H9 (cell line): Measurements from ENCODE around the gene ZCCHC4. TPM values are rescaled to one million over a fixed set of nuclear protein-coding genes. Genes with fewer than 3 reads are reported as not detected.
A peak's percentile ranks its signal among the peaks of the same experiment; 100 is the strongest.

Experiments used
- DNase-seq: peaks from one replicate; pipeline ENCODE4 v3.0.0-alpha.2; 2017
- H2AFZ ChIP-seq: one replicate; pipeline ENCODE4 v1.6.1; 2013; ENCODE audit warnings: mild to moderate bottlenecking, low read length, control low read depth, moderate library complexity
- H2AK5ac ChIP-seq: 2 replicates; pipeline ENCODE4 v1.6.1; 2013; ENCODE audit warnings: low read length, control low read depth, mixed read lengths; ENCODE audit not compliant: insufficient read length
- H2BK120ac ChIP-seq: one replicate; pipeline ENCODE4 v1.6.1; 2013; ENCODE audit warnings: low read depth, mild to moderate bottlenecking, low read length, control low read depth, inconsistent platforms; ENCODE audit not compliant: poor library complexity, severe bottlenecking
- H2BK12ac ChIP-seq: 2 replicates; pipeline ENCODE4 v1.6.1; 2013; ENCODE audit warnings: low read length, control low read depth, mixed read lengths, low read depth; ENCODE audit not compliant: insufficient read length
- H2BK15ac ChIP-seq: 2 replicates; pipeline ENCODE4 v1.6.1; 2013; ENCODE audit warnings: low read depth, low read length, control low read depth
- H2BK20ac ChIP-seq: one replicate; pipeline ENCODE4 v1.6.1; 2013; ENCODE audit warnings: low read depth, mild to moderate bottlenecking, low read length, control low read depth, inconsistent platforms; ENCODE audit not compliant: poor library complexity, severe bottlenecking
- H2BK5ac ChIP-seq: 2 replicates; pipeline ENCODE4 v1.6.1; 2013; ENCODE audit warnings: low read length, control low read depth, mixed read lengths; ENCODE audit not compliant: insufficient read length
- H3K14ac ChIP-seq: 2 replicates; pipeline ENCODE4 v1.6.1; 2013; ENCODE audit warnings: low read length, control low read depth; ENCODE audit not compliant: insufficient read depth
- H3K18ac ChIP-seq: 2 replicates; pipeline ENCODE4 v1.6.1; 2013; ENCODE audit warnings: low read depth, mild to moderate bottlenecking, mixed read lengths, low read length, control low read depth; ENCODE audit not compliant: insufficient read length
- H3K23ac ChIP-seq: 2 replicates; pipeline ENCODE4 v1.6.1; 2013; ENCODE audit warnings: low read length, control low read depth, mixed read lengths, low read depth; ENCODE audit not compliant: insufficient read length
- H3K23me2 ChIP-seq: 2 replicates; pipeline ENCODE4 v1.6.1; 2013; ENCODE audit warnings: low read depth, mild to moderate bottlenecking, mixed read lengths, low read length, control low read depth; ENCODE audit not compliant: insufficient read length, poor library complexity, severe bottlenecking
- H3K27ac ChIP-seq: 2 replicates; pipeline ENCODE4 v1.5.1; 2013; ENCODE audit warnings: low read length, control low read depth, mixed read lengths, low read depth; ENCODE audit not compliant: insufficient read length
- H3K27me3 ChIP-seq: 2 replicates; pipeline ENCODE4 v1.6.1; 2013; ENCODE audit warnings: low read length, control low read depth, inconsistent platforms; ENCODE audit not compliant: insufficient read depth
- H3K4ac ChIP-seq: 2 replicates; pipeline ENCODE4 v1.6.1; 2013; ENCODE audit warnings: low read depth, mild to moderate bottlenecking, control low read depth, inconsistent platforms, low read length, moderate library complexity
- H3K4me1 ChIP-seq: 2 replicates; pipeline ENCODE4 v1.6.1; 2013; ENCODE audit warnings: low read length, control low read depth, inconsistent platforms; ENCODE audit not compliant: insufficient read depth
- H3K4me2 ChIP-seq: 2 replicates; pipeline ENCODE4 v1.6.1; 2013; ENCODE audit warnings: low read length, control low read depth, mixed read lengths; ENCODE audit not compliant: insufficient read length, insufficient read depth
- H3K56ac ChIP-seq: 2 replicates; pipeline ENCODE4 v1.6.1; 2013; ENCODE audit warnings: low read depth, mild to moderate bottlenecking, mixed read lengths, low read length, control low read depth; ENCODE audit not compliant: insufficient read length
- H3K79me1 ChIP-seq: 2 replicates; pipeline ENCODE4 v1.6.1; 2013; ENCODE audit warnings: low read depth, mild to moderate bottlenecking, moderate library complexity, low read length, control low read depth, inconsistent platforms; ENCODE audit not compliant: insufficient read depth, poor library complexity, severe bottlenecking
- H3K79me2 ChIP-seq: 2 replicates; pipeline ENCODE4 v1.6.1; 2013; ENCODE audit warnings: low read length, control low read depth, inconsistent platforms; ENCODE audit not compliant: insufficient read depth
- H3K9ac ChIP-seq: 2 replicates; pipeline ENCODE4 v1.6.1; 2013; ENCODE audit warnings: low read length, control low read depth, mixed read lengths; ENCODE audit not compliant: insufficient read length; ENCODE audit errors: extremely low read depth
- H3K9me3 ChIP-seq: one replicate; pipeline ENCODE4 v1.6.1; 2013; ENCODE audit warnings: low read depth, low read length, inconsistent platforms; ENCODE audit not compliant: control insufficient read depth
- H3T11ph ChIP-seq: one replicate; pipeline ENCODE4 v1.6.1; 2013; ENCODE audit warnings: mild to moderate bottlenecking, low read length, control low read depth, inconsistent platforms
- H4K20me1 ChIP-seq: one replicate; pipeline ENCODE4 v1.6.1; 2013; ENCODE audit not compliant: control insufficient read depth, insufficient read length, insufficient read depth
- H4K5ac ChIP-seq: 2 replicates; pipeline ENCODE4 v1.6.1; 2013; ENCODE audit warnings: low read depth, mild to moderate bottlenecking, mixed read lengths, low read length, control low read depth; ENCODE audit not compliant: insufficient read length
- H4K8ac ChIP-seq: replicated peaks from 2 replicates; pipeline ENCODE4 v1.6.1; 2013; ENCODE audit warnings: low read length, control low read depth, mixed read lengths, low read depth; ENCODE audit not compliant: insufficient read length
- H4K91ac ChIP-seq: 2 replicates; pipeline ENCODE4 v1.6.1; 2013; ENCODE audit warnings: low read depth, mild to moderate bottlenecking, moderate library complexity, mixed read lengths, low read length, control low read depth; ENCODE audit not compliant: insufficient read length
- H3K27ac Mint-ChIP-seq, 3 experiments: 2 replicates in 2 of 3; 3 replicates in 1 of 3; pipeline ENCODE4 v1.8.0; 2020 to 2021; ENCODE audit warnings: mixed read lengths in 3 of 3, mild to moderate bottlenecking in 1 of 3, moderate library complexity in 1 of 3
- H3K27me3 Mint-ChIP-seq: 2 replicates; pipeline ENCODE4 v1.8.0; 2021; ENCODE audit warnings: low read depth, mild to moderate bottlenecking, moderate library complexity, mixed read lengths
- H3K36me3 Mint-ChIP-seq, 3 experiments: 2 replicates in 2 of 3; 3 replicates in 1 of 3; pipeline ENCODE4 v1.8.0; 2020 to 2021; ENCODE audit warnings: low read depth in 3 of 3, mixed read lengths in 3 of 3; ENCODE audit not compliant: insufficient read depth in 1 of 3
- H3K4me1 Mint-ChIP-seq, 2 experiments: 2 replicates each; pipeline ENCODE4 v1.8.0; 2020; ENCODE audit warnings: mixed read lengths in 2 of 2
- H3K4me3 Mint-ChIP-seq, 2 experiments: 2 replicates in 1 of 2; 3 replicates in 1 of 2; pipeline ENCODE4 v1.8.0; 2020 to 2021; ENCODE audit warnings: mild to moderate bottlenecking in 2 of 2, mixed read lengths in 2 of 2, moderate library complexity in 1 of 2
- H3K9me3 Mint-ChIP-seq, 2 experiments: 2 replicates in 1 of 2; 3 replicates in 1 of 2; pipeline ENCODE4 v1.8.0; 2020; ENCODE audit warnings: mild to moderate bottlenecking in 2 of 2, mixed read lengths in 2 of 2, moderate library complexity in 1 of 2
- WGBS: extraction: QIAGEN DNeasy Blood & Tissue Kit; methylation state at CpG from one replicate; pipeline ENCODE4 v1.1.7; 2013; ENCODE audit warnings: missing lambda C conversion rate, low lambda C conversion rate, mixed read lengths; ENCODE audit not compliant: insufficient read length; ENCODE audit errors: extremely low coverage; 5-methylcytosine and 5-hydroxymethylcytosine counted together
- total RNA-seq: library from RNA; stranded (reverse); gene quantifications from 2 replicates; pipeline ENCODE4 v1.2.1, GENCODE V29; 2021
- TF ChIP-seq, protein P1 (sequence below): fragments of 200-600 bp; sonication (generic); conservative IDR thresholded peaks from 3 replicates; pipeline ENCODE4 v1.8.0; 2021; ENCODE audit warnings: antibody characterized with exemption, mild to moderate bottlenecking

ZCCHC4 gene
- total RNA-seq, 1 experiment from 2014 or later, result 6.8 TPM

DNA sequence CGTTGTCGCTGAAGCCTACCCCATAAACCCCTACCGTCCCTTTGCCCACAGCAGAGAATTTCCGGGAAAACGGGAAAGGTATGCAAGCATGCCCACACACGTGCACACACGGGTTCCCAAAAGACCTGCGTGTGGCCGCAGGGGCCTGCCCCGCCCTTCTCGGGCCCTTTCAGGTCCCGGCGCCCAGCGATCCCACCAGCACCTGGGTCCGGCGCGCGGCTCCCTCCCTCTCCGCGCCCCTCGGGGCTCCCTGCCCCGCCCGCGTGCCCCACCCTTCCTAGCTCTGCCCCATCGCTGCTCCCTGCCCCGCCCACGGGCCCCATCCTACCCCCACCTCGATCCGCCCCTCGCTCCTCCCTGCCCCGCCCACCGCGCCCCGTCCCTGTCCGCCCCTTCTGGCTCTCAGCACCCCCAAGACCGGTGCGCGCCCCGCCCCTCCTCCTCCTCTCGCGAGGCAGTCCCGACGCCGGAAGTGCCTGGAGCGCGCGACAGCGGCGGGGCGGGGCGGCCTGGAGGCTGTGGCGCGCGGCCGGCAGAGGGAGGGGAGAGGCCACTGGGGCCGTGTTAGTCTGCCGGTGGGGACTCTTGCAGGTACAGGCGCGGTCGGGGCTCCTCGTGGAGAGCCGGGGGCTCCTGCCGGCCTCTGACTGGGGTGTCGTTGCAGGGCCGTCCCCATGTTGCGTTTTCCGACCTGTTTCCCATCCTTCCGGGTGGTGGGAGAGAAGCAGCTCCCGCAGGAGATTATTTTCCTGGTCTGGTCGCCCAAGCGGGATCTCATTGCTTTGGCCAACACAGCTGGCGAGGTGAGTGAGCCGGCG, 64.4 kb downstream of the ZCCHC4 start, which contains the start of gene ANAPC4:
Gene ANAPC4 (plus strand): TSS at position 510 of the 818 bp plus-strand sequence. CDS start 165 bp downstream, at position 675.
- H3K4me2 ChIP-seq, result peak within 1 kb of the TSS; percentile 66
- peaks cover 11% of the 10 kb centered on the region; the same call in 1 of the 2 replicates for H3K79me2 ChIP-seq
- H4K5ac ChIP-seq, result no peak within 1 kb of the TSS
- Mint-ChIP-seq H3K27me3 (no peaks in the 10 kb centered on the region), H3K4me1 (peaks cover 13% of the 10 kb centered on the region in 2 experiments), H3K27ac (peak within 1 kb of the TSS in 2 of 3 experiments; percentile 62 to 77; a peak in 4 of 7 replicates), H3K9me3 (no peaks in the 10 kb centered on the region), H3K36me3 (peaks cover 3 to 12% (median 11%) of the 10 kb centered on the region in 3 experiments; a peak in 5 of 7 replicates), H3K4me3 (peak within 1 kb of the TSS in 1 of 2 experiments; percentile 85; a peak in 2 of 5 replicates)
- no peak within 1 kb of the TSS for H2BK120ac ChIP-seq
- H4K20me1 ChIP-seq, result no peaks in the 10 kb centered on the region
- H4K91ac ChIP-seq, result no peak within 1 kb of the TSS
- H3K4ac ChIP-seq, result no peak within 1 kb of the TSS
- WGBS, result no CpG with 5 or more reads among the region's 74 CpGs
- H3T11ph ChIP-seq, result no peak within 1 kb of the TSS
- H3K18ac ChIP-seq, result no peak within 1 kb of the TSS
- H3K9ac ChIP-seq, result peak within 1 kb of the TSS; percentile 65
- H3K4me1 ChIP-seq, result no peaks in the 10 kb centered on the region; the same call in 1 of the 2 replicates
- H3K9me3 ChIP-seq, result no peaks in the 10 kb centered on the region
- DNase-seq, result peak; percentile 98
- no peak within 1 kb of the TSS for H3K27ac ChIP-seq
- no peaks in the 10 kb centered on the region for H3K79me1 ChIP-seq
- TF ChIP-seq, protein P1, sequence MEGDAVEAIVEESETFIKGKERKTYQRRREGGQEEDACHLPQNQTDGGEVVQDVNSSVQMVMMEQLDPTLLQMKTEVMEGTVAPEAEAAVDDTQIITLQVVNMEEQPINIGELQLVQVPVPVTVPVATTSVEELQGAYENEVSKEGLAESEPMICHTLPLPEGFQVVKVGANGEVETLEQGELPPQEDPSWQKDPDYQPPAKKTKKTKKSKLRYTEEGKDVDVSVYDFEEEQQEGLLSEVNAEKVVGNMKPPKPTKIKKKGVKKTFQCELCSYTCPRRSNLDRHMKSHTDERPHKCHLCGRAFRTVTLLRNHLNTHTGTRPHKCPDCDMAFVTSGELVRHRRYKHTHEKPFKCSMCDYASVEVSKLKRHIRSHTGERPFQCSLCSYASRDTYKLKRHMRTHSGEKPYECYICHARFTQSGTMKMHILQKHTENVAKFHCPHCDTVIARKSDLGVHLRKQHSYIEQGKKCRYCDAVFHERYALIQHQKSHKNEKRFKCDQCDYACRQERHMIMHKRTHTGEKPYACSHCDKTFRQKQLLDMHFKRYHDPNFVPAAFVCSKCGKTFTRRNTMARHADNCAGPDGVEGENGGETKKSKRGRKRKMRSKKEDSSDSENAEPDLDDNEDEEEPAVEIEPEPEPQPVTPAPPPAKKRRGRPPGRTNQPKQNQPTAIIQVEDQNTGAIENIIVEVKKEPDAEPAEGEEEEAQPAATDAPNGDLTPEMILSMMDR, result no peak
- no peak within 1 kb of the TSS for H2BK12ac ChIP-seq
- H2AFZ ChIP-seq, result no peak within 1 kb of the TSS
- H4K8ac ChIP-seq, result no peak within 1 kb of the TSS
- no peak within 1 kb of the TSS for H2BK5ac ChIP-seq
- peak within 1 kb of the TSS; percentile 70 for H3K14ac ChIP-seq
- no peak within 1 kb of the TSS for H2BK15ac ChIP-seq
- peaks cover 3% of the 10 kb centered on the region for H3K23me2 ChIP-seq
- H3K56ac ChIP-seq, result no peak within 1 kb of the TSS
- H2AK5ac ChIP-seq, result no peak within 1 kb of the TSS
- H2BK20ac ChIP-seq, result no peak within 1 kb of the TSS
- H3K27me3 ChIP-seq, result no peaks in the 10 kb centered on the region
- no peak within 1 kb of the TSS for H3K23ac ChIP-seq
